ENCODE measurements around the gene CD44.
"Not testable (repeated sequence)": the region's sequence is repeated elsewhere in the genome, so short reads cannot be mapped to it uniquely, and the experiment has no call there.

DNA sequence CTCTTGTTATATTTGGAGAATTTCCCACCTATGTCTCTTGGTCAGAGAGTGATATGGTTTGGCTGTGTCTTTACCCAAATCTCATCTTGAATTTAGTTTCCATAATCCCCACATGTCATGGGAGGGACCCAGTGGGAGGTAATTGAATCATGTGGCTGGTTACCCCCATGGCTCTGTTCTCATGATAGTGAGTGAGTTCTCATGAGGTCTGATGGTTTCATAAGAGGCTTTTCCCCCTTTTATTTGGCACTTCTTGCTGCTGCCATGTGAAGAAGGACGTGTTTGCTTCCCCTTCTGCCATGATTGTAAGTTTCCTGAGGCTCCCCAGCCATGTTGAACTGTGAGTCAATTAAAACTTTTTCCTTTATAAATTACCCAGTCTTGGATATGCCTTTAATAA, 30.6 kb upstream of the CD44 start:
- TF ChIP-seq, protein P1, sequence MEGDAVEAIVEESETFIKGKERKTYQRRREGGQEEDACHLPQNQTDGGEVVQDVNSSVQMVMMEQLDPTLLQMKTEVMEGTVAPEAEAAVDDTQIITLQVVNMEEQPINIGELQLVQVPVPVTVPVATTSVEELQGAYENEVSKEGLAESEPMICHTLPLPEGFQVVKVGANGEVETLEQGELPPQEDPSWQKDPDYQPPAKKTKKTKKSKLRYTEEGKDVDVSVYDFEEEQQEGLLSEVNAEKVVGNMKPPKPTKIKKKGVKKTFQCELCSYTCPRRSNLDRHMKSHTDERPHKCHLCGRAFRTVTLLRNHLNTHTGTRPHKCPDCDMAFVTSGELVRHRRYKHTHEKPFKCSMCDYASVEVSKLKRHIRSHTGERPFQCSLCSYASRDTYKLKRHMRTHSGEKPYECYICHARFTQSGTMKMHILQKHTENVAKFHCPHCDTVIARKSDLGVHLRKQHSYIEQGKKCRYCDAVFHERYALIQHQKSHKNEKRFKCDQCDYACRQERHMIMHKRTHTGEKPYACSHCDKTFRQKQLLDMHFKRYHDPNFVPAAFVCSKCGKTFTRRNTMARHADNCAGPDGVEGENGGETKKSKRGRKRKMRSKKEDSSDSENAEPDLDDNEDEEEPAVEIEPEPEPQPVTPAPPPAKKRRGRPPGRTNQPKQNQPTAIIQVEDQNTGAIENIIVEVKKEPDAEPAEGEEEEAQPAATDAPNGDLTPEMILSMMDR (IDR thresholded peaks at IDR 0.05) = not testable (repeated sequence)
- TF ChIP-seq POLR2A (IDR thresholded peaks at IDR 0.05) = not testable (repeated sequence)

Data from right lobe of liver (tissue), 4 donors.